ENCODE measurements around the gene VWA8. TPM values are rescaled to one million over a fixed set of nuclear protein-coding genes. Genes with fewer than 3 reads are reported as not detected.
A peak's percentile ranks its signal among the peaks of the same experiment; 100 is the strongest.

VWA8 gene
- polyA plus RNA-seq, 1 donor (not counting 4 experiments of a cell fraction or from before 2014, with no cell fraction given), result 17.8 TPM

DNA sequence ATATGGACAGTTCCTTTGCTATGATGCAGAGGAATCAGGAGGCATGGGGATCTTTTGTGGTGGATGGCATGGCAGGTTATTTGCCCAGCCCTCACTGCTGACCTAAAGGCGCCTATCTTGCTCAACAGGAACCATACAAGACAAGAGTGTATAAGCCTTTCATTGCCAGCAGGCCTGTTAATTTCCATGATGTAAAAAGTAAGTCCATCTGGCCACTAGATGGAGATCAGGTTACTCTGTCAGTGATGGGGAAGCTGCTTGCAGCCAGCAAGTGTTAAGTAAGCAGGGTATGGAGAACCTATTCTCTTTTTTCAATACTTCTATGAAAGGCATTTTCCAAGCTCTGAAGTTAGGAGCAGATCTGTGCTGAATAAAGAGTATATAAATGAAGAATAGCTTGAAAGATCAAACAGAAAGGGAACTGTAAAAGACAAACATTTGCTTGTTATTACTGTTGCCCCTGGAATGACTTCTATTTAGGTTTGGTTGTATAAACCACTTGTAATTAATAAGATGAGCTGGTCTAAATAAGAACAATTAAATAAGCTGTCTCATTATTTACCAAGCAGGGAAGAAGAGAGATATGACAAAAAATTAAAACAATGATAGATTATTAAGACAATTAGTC is 292.7 kb downstream of the VWA8 start:
- Histone ChIP-seq H3K4me2 (ENCODE audit: control insufficient read depth, extremely low read depth, insufficient read depth, low read depth, low read length) (no peak overlapping the region), H3K4me1 (ENCODE audit: control insufficient read depth, extremely low read depth, insufficient read depth, low read length) (no peaks in the 10 kb centered on the region), H3K9me1 (ENCODE audit: control insufficient read depth, extremely low read depth, insufficient read depth, low read length) (no peaks in the 10 kb centered on the region), H3K4me3 (ENCODE audit: control insufficient read depth in 2 of 3, extremely low read depth in 1 of 3, insufficient read depth in 2 of 3, low read depth in 1 of 3, low read length in 3 of 3) (no peak overlapping the region), H3K27me3 (ENCODE audit: control insufficient read depth, extremely low read depth, insufficient read depth, low read length) (no peaks in the 10 kb centered on the region), H3K79me2 (ENCODE audit: control insufficient read depth, insufficient read depth, low read length) (no peaks in the 10 kb centered on the region), H2AFZ (ENCODE audit: control insufficient read depth, low read length) (no peak overlapping the region), H3K9me3 (ENCODE audit: control insufficient read depth, low read depth, low read length) (no peaks in the 10 kb centered on the region), H4K20me1 (ENCODE audit: control insufficient read depth, extremely low read depth, insufficient read depth, low read length) (no peaks in the 10 kb centered on the region), H3K9ac (ENCODE audit: control insufficient read depth, extremely low read depth, insufficient read depth, low read length) (no peak overlapping the region), H3K36me3 (ENCODE audit: control insufficient read depth in 2 of 2, extremely low read depth in 1 of 2, insufficient read depth in 2 of 2, low read length in 2 of 2) (peaks cover 0 to 4% of the 10 kb centered on the region in 2 experiments), H3K27ac (ENCODE audit: control insufficient read depth, insufficient read depth, low read length) (no peak overlapping the region)
- DNase-seq (ENCODE audit: low read depth, low spot score) (peak; percentile 52), FAIRE-seq (peak; percentile 87)
- TF ChIP-seq, protein P1, sequence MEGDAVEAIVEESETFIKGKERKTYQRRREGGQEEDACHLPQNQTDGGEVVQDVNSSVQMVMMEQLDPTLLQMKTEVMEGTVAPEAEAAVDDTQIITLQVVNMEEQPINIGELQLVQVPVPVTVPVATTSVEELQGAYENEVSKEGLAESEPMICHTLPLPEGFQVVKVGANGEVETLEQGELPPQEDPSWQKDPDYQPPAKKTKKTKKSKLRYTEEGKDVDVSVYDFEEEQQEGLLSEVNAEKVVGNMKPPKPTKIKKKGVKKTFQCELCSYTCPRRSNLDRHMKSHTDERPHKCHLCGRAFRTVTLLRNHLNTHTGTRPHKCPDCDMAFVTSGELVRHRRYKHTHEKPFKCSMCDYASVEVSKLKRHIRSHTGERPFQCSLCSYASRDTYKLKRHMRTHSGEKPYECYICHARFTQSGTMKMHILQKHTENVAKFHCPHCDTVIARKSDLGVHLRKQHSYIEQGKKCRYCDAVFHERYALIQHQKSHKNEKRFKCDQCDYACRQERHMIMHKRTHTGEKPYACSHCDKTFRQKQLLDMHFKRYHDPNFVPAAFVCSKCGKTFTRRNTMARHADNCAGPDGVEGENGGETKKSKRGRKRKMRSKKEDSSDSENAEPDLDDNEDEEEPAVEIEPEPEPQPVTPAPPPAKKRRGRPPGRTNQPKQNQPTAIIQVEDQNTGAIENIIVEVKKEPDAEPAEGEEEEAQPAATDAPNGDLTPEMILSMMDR (optimal IDR thresholded peaks at IDR 0.05 in 1 of 3, IDR thresholded peaks at IDR 0.05 in 1 of 3, conservative IDR thresholded peaks at IDR 0.05 in 1 of 3; ENCODE audit: extremely low read depth in 1 of 3, insufficient read depth in 2 of 3, low read length in 3 of 3), result peak; percentile 71 to 83 (median 78)
- no peak for TF ChIP-seq EZH2 (IDR thresholded peaks at IDR 0.05; ENCODE audit: low read length)
- dilution Hi-C loops (cut with MboI; ENCODE audit: extremely low pct_ligation_motif_present, low sequenced_read_pairs), result no loop called here

DNA sequence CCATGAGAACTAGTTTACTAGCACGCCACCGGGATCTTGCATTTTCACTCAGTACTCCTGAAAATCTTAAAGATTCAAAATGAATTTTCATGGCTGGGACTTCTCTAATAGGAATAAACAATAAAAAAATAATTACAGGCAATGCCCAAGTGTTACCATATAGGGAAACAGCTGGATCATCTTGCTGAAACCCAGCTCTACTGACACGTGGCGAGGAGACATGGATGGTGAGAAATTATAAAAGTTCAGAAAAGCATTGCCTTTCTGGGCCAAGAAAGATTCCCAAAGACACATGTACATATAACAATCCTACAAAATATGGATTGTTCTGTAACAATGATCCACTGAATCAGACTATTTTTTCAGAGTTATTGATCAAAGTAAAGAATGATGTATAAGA is 294.3 kb downstream of the VWA8 start:
- no peak for TF ChIP-seq EZH2 (IDR thresholded peaks at IDR 0.05; ENCODE audit: low read length)
- TF ChIP-seq, protein P1 (optimal IDR thresholded peaks at IDR 0.05 in 1 of 3, IDR thresholded peaks at IDR 0.05 in 1 of 3, conservative IDR thresholded peaks at IDR 0.05 in 1 of 3; ENCODE audit: extremely low read depth in 1 of 3, insufficient read depth in 2 of 3, low read length in 3 of 3), result no peak
- no peaks in the 10 kb centered on the region for H4K20me1 ChIP-seq (ENCODE audit: control insufficient read depth, extremely low read depth, insufficient read depth, low read length)
- DNase-seq (ENCODE audit: low read depth, low spot score) (no peak), FAIRE-seq (no peak)
- no peaks in the 10 kb centered on the region for H3K27me3 ChIP-seq (ENCODE audit: control insufficient read depth, extremely low read depth, insufficient read depth, low read length)
- H3K79me2 ChIP-seq (ENCODE audit: control insufficient read depth, insufficient read depth, low read length), result no peaks in the 10 kb centered on the region
- H3K27ac ChIP-seq (ENCODE audit: control insufficient read depth, insufficient read depth, low read length), result no peak overlapping the region
- dilution Hi-C loops (cut with MboI; ENCODE audit: extremely low pct_ligation_motif_present, low sequenced_read_pairs), result no loop called here
- H3K36me3 ChIP-seq (ENCODE audit: control insufficient read depth in 2 of 2, extremely low read depth in 1 of 2, insufficient read depth in 2 of 2, low read length in 2 of 2), result peaks cover 0 to 2% of the 10 kb centered on the region in 2 experiments
- H3K9ac ChIP-seq (ENCODE audit: control insufficient read depth, extremely low read depth, insufficient read depth, low read length), result no peak overlapping the region
- no peak overlapping the region for H3K4me3 ChIP-seq (ENCODE audit: control insufficient read depth in 2 of 3, extremely low read depth in 1 of 3, insufficient read depth in 2 of 3, low read depth in 1 of 3, low read length in 3 of 3)
- H3K4me1 ChIP-seq (ENCODE audit: control insufficient read depth, extremely low read depth, insufficient read depth, low read length), result no peaks in the 10 kb centered on the region
- H3K9me1 ChIP-seq (ENCODE audit: control insufficient read depth, extremely low read depth, insufficient read depth, low read length), result no peaks in the 10 kb centered on the region
- no peaks in the 10 kb centered on the region for H3K9me3 ChIP-seq (ENCODE audit: control insufficient read depth, low read depth, low read length)
- no peak overlapping the region for H2AFZ ChIP-seq (ENCODE audit: control insufficient read depth, low read length)
- H3K4me2 ChIP-seq (ENCODE audit: control insufficient read depth, extremely low read depth, insufficient read depth, low read depth, low read length), result no peak overlapping the region
